ENCODE data around the gene FPGT. TPM values are rescaled to one million over a fixed set of nuclear protein-coding genes. Genes with fewer than 3 reads are reported as not detected.

The FPGT gene
- total and polyA plus RNA-seq, 4 donors, result 5.2 to 19.2 (median 10.0) TPM

Other genes starting within 250 kb of the FPGT start
- 1 to 10 TPM; 1.3 to 1.6 TPM for gene LRRIQ3, start 66 bp upstream of the FPGT start, total RNA-seq
- under 1 TPM; 0.37 to 0.69 TPM for gene LRRIQ3, start 66 bp upstream of the FPGT start, polyA plus RNA-seq
- under 1 TPM in 1 of 2 donors, not detected in 1; 0.09 TPM for gene TNNI3K, start 37.1 kb downstream of the FPGT start, total RNA-seq
- under 1 TPM in 1 of 2 donors, not detected in 1; 0.10 TPM for gene TNNI3K, start 37.1 kb downstream of the FPGT start, polyA plus RNA-seq

All from liver (tissue), 4 donors.